GM06990 (cell line): ENCODE measurements around the gene TNS3.
"Not testable (repeated sequence)": the region's sequence is repeated elsewhere in the genome, so short reads cannot be mapped to it uniquely, and the experiment has no call there.

Experiments
- DNase-seq: peaks from one replicate; pipeline ENCODE4 v3.0.0-alpha.2; 2011; ENCODE audit not compliant: insufficient read length; ENCODE audit errors: extremely low read depth
- H3K27me3 ChIP-seq: replicated peaks from 2 replicates; pipeline ENCODE4 v1.6.0; 2011; ENCODE audit warnings: low read length; ENCODE audit not compliant: control insufficient read depth, insufficient read depth
- H3K36me3 ChIP-seq: 2 replicates; pipeline ENCODE4 v1.5.1; 2011; ENCODE audit warnings: low read length; ENCODE audit not compliant: control insufficient read depth, insufficient read depth
- H3K4me3 ChIP-seq: replicated peaks from 2 replicates; pipeline ENCODE4 v1.5.1; 2011; ENCODE audit warnings: low read depth, mild to moderate bottlenecking, control low read depth, low read length
- CTCF ChIP-seq: IDR thresholded peaks from 2 replicates; pipeline ENCODE4 v1.5.1; 2011; ENCODE audit warnings: low read length, control low read depth, mild to moderate bottlenecking, inconsistent platforms; ENCODE audit not compliant: insufficient read depth, poor library complexity, severe bottlenecking

The TNS3 gene

GRCh38 chr7:47442605-47442865, 139.4 kb downstream of the TNS3 start:
- DNase-seq: no peak
- TF ChIP-seq CTCF: no peak
- Histone ChIP-seq H3K27me3 (no peaks in the 10 kb centered on the region), H3K36me3 (peaks cover 1% of the 10 kb centered on the region; the same call in 1 of the 2 replicates), H3K4me3 (no peak overlapping the region)

GRCh38 chr7:47441796-47442604, 139.9 kb downstream of the TNS3 start:
- no peak for TF ChIP-seq CTCF
- no peak for DNase-seq
- Histone ChIP-seq H3K36me3 (peaks cover 1% of the 10 kb centered on the region; the same call in 1 of the 2 replicates), H3K27me3 (no peaks in the 10 kb centered on the region), H3K4me3 (no peak overlapping the region)

GRCh38 chr7:47441048-47441447, 140.9 kb downstream of the TNS3 start:
- DNase-seq, H3K4me3 ChIP-seq, H3K27me3 ChIP-seq, H3K36me3 ChIP-seq: not testable (repeated sequence)

- no peak overlapping the region for H3K4me3 ChIP-seq
- H3K27me3 ChIP-seq: no peaks in the 10 kb centered on the region
- no peak for TF ChIP-seq CTCF
- H3K36me3 ChIP-seq: peaks cover 1% of the 10 kb centered on the region; the same call in 1 of the 2 replicates
- no peak for DNase-seq
Measured at GRCh38 chr7:47440320-47440719, 141.6 kb downstream of the TNS3 start.

GRCh38 chr7:47439181-47439667, 142.7 kb downstream of the TNS3 start:
- Histone ChIP-seq H3K27me3 (no peaks in the 10 kb centered on the region), H3K36me3 (peaks cover 1% of the 10 kb centered on the region; the same call in 1 of the 2 replicates), H3K4me3 (no peak overlapping the region)
- TF ChIP-seq CTCF: no peak
- no peak for DNase-seq

GRCh38 chr7:47438411-47439029, 143.4 kb downstream of the TNS3 start:
- no peak for DNase-seq
- no peaks in the 10 kb centered on the region for H3K27me3 ChIP-seq
- no peak for TF ChIP-seq CTCF
- H3K36me3 ChIP-seq: peaks cover 1% of the 10 kb centered on the region; the same call in 1 of the 2 replicates
- no peak overlapping the region for H3K4me3 ChIP-seq
